Activated CD4-positive, CD25-positive, alpha-beta regulatory T cell treated with anti-CD3 and anti-CD28 coated beads, Interleukin-2, amount 50 U/mL, for 24 hours (primary cell): ENCODE data around the gene F8.

Experiments
- ATAC-seq, 2 donors: fragments of 150-1000 bp; cut with Tn5 transposase; one replicate each; pipeline ENCODE4 v1.10.0; 2021; ENCODE audit warnings: mild to moderate bottlenecking in 1 of 2, moderate library complexity in 1 of 2

The F8 gene

DNA sequence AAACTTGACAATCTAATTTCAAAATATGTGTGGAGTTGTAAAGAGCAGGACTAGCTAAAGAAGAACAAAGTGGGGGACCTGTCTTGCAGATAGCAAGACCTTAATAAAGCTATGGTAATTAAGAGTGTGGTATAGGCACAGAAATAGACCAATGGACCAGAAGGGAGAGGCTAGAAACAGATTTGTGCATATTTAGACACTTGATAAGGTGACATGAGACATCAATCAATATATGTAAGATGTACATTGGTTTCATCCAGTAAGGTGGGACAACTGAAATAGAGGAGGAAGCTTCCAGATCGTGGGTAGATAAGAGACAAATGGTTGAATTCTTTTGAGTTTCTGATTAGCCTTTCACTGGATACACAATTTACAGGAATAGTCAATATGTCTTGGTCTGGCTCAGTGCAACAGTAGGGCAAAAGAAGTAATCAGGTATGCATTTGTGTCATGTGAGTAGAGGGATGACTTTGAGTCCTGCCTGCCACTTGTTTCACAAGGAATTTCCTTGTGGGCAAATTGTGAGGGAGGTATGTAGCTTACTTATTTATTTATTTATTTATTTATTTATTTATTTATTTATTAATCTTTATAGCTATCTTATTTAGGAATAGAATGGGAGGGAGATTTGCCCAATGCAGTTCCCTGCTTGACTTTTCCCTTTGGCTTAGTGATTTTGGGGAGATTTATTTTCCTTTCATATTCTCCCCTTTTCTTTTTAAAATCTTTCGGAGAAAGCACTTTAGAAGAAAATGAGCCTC, 210.0 kb downstream of the F8 start:
- ATAC-seq, result no peak

DNA sequence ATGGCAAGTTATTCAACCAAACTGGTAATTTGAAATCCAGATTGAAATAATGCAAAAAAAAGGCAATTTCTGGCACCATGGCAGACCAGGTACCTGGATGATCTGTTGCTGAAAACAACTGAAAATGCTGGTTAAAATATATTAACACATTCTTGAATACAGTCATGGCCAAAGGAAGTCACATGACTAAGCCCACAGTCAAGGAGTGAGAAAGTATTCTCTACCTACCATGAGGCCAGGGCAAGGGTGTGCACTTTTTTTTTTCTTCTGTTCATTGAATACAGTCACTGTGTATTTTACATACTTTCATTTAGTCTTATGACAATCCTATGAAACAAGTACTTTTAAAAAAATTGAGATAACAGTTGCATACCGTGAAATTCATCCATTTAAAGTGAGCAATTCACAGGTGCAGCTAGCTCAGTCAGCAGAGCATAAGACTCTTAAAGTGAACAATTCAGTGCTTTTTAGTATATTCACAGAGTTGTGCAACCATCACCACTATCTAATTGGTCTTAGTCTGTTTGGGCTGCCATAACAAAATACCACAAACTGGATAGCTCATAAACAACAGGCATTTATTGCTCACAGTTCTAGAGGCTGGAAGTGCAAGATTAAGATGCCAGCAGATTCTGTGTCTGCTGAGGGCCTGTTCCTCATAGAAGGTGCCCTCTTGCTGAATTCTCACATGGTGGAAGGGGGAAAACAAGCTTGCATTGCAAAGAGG, 212.4 kb downstream of the F8 start:
- ATAC-seq, result peak; percentile 71 to 73

DNA sequence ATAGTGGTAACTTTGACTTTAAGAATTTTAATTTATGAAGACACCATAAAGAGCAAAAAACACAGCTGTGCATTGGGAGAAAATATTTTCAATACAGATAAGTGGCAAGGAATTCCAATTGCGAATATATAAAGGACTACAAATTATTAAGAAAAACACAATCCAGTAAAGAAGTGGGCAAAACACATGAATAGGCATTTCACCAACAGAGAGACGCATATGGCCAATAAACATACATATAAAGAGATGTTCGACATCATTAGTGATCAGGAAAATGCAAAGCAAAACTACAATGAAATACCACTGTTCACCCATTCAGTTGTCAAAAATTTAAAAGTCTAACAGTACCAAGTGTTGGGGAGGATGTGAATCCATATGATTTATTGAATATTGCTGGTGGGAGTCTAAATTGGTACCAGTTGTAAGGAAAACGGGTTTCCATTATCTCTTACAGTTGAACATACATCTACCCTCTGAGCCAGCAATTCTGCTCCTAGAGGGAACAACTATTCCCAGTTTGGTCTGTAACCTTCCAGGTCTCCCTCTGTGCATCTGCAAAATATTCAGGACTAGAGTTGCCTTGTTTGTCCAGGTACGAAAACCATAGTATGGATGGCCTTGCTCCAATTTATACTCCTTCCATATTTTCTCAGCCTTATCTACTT, 215.6 kb downstream of the F8 start:
- no peak for ATAC-seq

DNA sequence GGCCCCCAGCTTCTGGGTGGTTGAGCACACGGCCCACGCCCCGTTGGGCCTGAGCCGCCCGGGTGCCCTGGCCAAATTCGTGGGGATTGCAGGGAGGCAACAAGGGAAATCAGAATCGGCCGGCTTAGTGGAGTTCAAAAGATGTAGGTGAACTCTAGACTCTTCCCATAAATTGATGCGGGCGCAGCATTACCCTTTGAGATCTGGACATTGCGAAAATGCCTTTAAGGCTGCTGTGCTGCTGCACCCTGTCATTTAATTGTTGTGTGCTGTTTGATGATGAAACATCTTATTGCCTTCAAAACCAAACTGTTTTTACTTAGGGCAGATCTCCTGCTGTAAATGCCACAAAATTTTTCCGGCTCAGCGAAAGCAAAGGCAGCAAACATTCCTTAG, 216.8 kb downstream of the F8 start:
- ATAC-seq, result no peak

DNA sequence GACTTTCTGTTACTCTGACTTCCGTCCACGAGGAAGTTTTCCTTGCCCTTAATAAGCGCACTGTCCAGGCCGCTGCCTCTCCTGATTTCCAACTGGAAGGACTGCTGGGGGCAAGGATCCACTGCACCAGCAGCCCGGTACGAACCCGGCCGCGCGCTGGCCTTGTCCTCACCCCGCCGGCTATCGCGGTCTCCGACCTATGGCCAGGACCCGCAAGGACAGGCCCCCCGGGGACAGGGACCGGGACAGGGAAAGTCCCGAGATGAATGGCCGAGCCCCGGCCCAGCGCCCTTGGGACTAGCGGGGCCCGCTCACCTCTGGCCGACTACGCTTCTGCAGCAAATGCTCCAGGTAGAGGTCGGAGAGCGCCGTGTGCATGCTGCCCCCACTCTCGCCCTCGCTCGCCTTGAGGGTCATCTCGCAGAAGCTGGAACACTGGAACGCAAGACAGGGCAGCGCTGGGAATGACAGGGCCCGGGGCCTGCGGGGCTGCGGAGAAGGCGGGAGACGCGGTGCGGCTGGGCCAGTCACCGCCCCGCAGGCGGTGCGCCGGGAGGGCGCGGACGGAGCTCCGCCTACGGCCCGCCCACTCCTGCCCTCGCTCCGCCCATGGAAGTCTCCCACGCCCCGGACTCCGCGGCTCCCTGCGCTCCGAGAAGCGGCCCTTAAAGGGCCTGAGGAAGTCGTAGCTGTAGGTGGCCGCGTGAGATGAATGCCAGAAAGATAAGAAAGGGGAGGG, 217.4 kb downstream of the F8 start, which contains the start of gene MPP1:
TSS of gene MPP1 (minus strand) at position 529 of the 739 bp plus-strand sequence. CDS start at position 417, 112 bp downstream.
- ATAC-seq, result peak; percentile 81 to 82

DNA sequence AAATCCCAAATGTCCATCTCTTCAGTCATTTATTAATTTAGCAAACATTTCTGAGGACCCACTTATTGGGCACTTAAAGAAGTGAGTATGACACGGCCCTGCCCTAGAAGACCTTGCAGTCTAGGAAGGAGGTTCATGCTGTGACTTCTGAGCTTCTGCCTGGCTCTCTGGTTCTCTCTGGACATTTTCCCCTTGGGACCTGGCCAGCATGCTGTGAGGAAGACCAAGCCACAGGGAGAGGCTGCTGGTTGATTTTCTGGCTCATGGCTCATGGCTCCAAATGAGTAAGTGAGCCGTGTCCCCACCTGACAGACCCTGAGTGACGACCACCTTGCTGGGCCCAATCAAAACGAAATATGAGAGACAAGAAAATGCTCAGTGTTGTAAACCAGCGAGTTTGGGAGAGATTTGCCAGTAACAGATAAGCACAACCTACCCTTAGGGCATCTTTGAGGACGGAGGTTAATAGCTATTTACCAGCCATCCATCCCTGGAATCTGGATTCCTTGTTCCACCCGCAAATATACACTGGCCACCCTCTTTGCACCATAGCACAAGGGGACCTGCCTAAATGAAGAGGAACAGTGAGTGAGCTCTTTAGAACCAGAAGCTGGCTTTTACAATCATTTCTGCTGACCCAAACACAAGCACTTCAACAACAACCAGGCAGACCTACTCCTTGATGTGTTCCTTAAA, 218.1 kb downstream of the F8 start:
- no peak for ATAC-seq

DNA sequence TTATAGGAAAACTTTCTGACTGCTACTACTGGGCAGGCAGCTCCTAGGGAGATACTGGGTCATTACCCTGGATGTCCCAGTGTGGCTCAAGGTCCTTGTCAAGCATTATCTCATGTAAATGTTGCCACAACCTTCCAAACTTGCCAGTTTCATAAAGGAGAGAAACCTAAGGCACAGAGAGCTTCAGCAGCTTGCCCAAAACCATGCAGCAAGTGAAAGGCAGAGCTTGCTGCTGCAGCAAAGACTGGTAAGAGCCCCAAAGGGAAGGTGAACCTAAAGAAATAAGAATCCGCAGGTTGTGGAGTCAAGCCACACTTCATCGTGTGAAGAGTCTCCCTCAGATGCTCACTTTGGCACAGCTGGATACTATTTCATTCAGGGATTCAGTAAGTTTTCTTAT, 219.6 kb downstream of the F8 start:
- ATAC-seq, result no peak

DNA sequence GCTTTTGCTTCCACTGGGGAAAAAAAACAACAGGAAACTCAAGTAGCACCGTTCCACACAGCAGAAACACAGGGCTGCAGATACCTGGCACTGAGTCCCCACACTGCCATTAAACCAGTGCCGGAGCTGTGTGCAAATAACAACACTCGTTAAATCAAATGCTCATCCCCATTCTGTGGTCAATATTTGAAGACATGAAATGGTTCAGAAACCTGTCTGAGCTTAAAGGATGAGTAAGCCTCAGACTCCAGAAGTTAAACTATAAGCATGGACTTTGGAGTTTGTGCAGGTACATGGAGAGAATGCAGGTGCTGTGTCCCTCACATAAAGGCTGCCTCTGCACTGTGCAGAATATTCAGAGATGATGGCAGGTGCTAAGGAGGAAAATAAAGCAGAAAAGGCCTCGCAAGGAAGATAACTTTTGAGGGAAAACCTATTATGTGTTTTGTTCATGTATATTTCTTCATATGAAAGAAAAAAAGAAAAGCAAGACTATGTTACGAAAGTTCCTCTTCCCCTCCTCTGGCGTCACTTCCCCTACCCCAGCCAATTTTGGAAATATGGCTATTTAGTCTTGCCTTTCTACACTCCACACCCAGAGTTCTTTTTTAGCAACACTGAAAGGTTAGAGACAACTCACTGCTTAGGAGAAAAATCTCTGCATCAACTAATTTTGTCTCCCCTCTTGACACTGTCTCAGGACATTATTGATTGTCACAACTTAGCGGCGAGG, 221.9 kb downstream of the F8 start:
- no peak for ATAC-seq

DNA sequence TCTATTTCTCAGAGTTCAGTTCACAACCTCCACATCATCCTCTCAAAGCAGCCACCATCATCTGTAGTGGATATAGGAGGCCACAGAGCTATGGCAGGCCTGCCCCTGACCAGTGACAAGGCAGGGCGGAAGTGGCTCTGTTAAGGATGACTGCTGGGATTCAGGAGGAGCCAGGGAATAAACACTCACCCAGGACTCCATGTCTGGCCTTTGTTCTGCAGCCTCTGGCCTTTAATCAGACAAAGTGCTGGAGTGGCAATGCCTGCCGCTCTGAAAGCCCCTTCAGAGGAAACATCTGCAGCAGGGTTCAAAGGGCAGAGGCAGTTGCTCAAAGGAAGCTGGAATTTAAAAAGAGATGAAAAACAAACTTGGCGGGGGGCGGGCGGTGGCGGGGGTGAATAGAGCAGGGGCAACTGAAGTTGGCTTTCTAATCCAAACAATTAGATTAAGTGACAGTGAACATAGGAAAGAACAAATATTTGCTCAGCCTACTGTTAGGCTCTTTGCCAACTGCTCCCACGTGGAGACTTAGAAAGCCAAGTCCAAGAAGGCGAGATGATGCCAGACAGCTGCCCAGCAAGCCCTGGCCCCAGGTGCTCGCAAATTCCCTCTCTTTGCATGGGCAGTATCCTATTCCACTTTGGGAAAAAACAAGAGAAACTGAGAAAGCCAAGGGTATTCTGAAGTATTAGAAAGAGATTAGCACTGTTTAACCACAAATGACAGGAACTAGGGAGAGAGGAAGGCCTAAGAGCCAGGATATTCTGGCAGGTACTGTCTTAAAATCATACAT, 222.8 kb downstream of the F8 start:
- no peak for ATAC-seq

DNA sequence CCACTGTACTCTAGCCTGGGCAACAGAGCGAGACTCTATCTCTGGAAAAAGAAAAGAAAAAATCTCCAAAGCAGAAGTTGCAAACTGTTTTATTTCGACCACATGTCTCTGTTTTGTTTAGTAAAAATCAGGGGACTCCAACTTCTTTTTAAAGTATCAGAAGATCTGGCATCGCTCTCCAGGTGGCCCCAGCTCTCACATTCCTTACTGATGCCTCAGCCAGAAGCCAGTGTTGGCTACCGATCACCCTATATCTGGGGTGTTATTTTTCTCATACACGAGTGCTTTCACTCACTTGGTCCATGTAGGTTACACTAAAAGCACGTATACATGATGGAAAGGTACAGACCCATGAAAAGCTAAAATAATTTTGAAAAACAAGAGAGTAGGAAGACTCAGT, 225.5 kb downstream of the F8 start:
- ATAC-seq, result no peak

DNA sequence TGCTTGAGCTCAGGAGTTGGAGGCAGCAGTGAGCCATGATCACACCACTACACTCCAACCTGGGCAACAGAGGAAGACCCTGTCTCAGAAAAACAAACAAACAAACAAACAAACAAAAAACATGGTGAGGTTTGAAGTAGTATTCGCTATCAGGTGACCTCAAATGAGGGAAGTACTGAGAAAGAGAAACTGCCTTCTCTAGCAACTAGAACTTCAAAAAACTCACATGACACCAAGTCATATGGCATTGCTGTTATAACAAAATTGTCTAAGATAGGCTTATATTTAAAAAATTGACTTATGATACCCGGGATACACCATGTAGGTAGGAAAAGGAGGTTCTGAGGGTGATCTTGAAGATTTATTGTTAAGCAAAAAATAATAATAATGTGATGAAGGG, 227.5 kb downstream of the F8 start:
- ATAC-seq, result no peak

DNA sequence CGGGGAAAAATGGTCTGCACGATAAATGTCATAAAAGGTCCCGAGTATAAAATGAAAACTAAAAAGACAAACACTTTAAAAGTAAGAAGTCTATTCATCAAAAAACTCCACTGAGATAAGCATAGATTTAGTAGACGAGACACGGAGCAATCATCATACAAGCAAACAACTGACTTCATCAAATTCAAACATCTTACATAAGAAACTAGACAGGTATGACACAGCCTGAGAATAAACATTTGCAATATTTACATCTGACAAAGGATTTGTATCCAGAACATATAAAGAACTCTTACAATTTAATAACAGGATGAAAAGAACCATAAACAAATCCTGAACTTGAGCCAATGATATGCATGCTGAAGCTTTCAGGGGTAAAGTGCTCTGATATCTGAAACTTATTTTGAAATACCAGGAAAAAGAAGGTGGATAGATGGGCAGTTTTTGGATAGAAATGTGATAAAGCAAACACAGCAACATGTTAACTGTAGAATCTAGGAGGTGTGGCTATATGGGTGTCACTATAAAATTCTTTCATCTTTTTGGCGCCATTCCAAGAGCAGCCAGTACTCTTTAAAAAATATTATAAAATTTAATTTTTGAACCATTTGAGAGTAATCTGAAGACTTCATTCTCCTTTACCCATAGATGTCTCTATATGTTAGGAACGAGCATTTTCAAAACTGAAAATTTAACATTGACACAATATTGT, 229.3 kb downstream of the F8 start:
- no peak for ATAC-seq

DNA sequence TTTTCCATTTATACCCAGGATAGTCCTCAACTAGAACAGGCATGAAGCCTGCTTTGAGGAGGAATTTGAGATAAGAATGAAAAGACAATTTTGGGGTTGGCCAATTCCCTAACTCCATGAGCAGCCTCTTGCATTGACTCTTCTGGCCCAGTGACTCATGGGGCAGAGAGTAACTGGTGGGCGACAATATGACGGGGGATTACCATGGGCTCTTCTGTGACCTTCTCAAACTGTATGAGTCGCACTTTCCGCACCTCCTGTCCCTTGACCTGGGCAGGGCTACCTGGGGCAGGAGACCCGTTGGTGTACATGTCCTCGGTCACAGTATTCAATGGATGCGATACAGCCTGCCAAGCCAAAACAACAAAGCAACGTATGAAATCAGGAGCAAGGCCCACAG, 230.6 kb downstream of the F8 start:
- no peak for ATAC-seq

DNA sequence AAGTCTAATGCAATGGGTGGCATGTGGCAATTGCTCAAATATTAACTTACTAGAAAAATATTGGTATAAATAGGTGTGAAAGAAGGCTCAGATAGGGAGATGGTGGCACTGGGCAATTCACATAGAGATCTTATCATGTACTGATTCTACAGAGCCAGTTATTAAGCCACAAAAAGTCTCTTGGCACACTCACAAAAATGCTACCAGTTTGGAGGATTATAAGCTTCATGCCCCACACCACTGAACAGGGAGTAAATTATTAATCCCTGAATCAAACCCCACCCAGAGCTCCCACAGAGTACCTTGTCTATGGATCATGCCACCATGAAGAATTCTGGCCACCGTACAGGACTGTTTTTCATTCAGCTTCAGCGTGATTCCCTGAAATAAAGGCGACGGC, 231.1 kb downstream of the F8 start:
- no peak for ATAC-seq
